GM18951 (cell line): Measurements from ENCODE around the gene ZFP91.

Experiments used
- POLR2A ChIP-seq: IDR thresholded peaks from 4 replicates; pipeline ENCODE4 v1.6.1; 2011; ENCODE audit warnings: mild to moderate bottlenecking; ENCODE audit not compliant: insufficient read length, insufficient read depth; ENCODE audit errors: extremely low read depth
- in situ Hi-C: fragments of 300-500 bp; cut with MboI; formaldehyde crosslinking; loops from one replicate; pipeline ENCODE4 v1.12.0; 2022; ENCODE audit warnings: low sequenced_read_pairs, mixed read lengths, inconsistent platforms; ENCODE audit not compliant: unreplicated experiment

ZFP91 gene

DNA sequence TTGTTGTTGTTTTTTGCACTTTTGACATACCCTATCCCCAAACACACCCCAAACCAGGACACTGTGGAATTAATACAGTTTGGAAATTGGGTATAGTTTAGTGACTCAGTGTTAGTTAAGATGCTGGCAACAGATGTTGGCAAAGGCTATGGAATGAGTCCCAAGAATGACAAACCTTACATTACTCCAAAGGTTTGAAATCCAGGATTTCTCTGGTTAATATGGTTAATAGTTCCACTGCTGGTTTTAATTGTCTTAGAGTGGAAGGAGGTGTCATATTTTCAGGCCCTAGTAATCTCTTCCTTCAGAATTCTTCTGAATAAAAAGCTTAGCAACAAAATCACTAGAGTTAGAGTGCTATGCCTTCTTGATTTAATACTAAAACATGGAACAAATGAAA is 4.0 kb upstream of the ZFP91 start:
- in situ Hi-C loops, result no loop called here
- no peak for TF ChIP-seq POLR2A

DNA sequence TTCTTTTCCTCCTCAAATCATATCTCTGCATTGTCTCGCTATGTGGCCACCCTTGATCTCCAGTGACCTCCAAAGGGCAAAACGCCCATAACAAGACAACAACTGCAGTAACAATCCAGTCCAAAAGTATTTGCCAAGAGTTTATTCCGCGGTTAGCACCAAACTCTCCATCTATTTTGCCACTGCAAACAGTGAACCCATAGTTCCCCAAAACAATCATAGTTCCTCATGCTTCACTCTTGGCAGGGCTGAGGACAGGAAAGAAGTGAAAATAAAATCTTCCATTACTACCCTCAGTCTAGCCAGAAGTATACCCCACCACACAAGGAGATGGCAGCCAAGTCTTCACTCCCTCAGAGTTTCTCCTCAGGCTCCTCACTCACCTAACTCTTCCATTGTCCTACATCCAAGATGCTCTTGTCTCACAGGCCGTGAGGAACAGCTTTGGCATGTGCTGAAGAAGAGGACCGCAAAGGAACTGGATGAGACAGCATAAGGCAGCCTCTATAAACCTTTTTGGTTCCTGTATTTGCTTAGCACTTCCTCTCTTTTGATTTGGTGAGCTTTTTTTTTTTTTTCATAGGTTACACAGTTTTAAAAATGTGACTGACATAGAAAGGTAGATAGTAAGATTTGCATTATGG is 3.4 kb upstream of the ZFP91 start, which contains the start of gene LPXN:
TSS of gene LPXN (minus strand) at position 480 of the 644 bp plus-strand sequence. CDS start at position 396, 84 bp downstream.
- peak; percentile 87 for TF ChIP-seq POLR2A
- in situ Hi-C loops, result no loop called here

DNA sequence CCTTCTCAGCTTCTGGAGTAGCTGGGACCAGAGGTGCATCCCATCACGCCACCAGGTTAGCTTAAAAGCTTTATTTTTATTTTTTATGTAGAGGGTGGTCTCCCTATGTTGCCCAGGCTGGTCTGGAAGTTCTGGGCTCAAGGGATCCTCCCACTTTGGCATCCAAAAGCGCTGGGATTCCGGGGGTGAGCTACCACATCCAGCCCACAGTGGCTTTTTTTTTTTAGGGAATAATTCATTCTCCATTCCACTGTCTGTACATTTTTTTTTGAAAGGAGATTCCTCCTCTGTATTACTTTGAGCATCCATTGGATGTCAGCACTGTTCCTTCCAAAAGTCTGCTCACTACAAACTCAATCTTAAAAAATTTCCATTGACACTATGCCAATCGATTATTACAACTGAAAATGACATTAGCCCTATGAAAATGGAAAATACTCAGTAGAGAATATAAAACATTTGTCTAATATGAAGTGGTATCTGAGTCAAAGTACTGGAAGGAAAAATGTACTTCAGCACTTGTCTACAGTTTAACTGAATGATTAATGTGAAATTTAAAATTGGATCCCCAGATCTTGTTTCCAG is 1.9 kb upstream of the ZFP91 start:
- TF ChIP-seq POLR2A, result no peak
- in situ Hi-C loops, result no loop called here

DNA sequence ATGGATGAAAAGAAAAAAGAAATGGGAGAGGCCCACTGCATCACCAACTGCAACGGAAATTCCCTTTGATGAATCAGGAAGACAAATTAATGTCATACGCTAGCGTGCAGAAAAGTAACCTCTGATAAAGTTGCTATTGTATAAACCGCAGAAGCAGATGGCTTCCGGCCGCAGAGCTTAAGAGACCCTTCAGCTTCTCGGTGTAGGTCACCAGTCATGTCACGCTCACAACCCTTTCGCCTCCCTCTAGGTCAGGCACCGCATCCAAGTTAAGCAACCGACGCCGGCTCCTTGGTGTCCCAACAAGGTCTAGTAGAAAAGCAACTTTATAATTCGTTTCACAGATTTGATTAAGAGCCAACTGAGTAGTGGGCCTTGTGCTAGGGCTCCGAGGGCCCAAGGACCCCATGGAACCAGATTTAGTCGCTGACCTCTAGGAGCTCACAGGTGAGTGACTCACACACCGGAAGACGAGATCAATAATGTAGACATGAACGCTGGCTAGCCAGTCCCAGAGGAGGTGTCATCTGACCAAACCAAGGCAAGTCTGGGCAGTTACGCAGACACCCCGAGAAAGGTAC is 1.2 kb upstream of the ZFP91 start:
- in situ Hi-C loops, result no loop called here
- peak; percentile 75 for TF ChIP-seq POLR2A

DNA sequence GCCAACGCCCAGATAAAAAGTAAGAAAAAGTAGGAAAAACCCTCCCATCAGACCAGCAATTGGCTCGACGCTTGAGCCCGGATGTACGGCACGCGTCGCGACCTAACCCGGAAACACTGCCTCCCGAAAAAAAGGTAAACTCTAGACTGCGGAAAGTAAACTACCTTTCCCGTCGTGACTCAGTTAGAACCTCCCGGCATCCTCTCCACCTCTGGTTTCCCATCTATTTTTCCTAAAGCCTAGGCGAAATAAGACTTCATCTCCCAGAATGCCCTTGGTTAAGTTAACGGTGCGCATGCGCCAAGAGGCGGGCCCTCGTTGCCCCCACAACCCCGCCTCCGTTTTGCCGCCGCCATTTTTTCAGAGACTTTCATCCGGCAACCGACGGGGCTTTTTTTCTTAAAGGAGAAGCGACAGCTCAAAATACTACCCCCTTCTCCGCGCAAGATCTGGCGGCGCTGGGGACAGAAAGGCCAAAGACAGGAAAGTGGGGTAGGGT is 678 bp upstream of the ZFP91 start:
- no peak for TF ChIP-seq POLR2A
- in situ Hi-C loops, result no loop called here

DNA sequence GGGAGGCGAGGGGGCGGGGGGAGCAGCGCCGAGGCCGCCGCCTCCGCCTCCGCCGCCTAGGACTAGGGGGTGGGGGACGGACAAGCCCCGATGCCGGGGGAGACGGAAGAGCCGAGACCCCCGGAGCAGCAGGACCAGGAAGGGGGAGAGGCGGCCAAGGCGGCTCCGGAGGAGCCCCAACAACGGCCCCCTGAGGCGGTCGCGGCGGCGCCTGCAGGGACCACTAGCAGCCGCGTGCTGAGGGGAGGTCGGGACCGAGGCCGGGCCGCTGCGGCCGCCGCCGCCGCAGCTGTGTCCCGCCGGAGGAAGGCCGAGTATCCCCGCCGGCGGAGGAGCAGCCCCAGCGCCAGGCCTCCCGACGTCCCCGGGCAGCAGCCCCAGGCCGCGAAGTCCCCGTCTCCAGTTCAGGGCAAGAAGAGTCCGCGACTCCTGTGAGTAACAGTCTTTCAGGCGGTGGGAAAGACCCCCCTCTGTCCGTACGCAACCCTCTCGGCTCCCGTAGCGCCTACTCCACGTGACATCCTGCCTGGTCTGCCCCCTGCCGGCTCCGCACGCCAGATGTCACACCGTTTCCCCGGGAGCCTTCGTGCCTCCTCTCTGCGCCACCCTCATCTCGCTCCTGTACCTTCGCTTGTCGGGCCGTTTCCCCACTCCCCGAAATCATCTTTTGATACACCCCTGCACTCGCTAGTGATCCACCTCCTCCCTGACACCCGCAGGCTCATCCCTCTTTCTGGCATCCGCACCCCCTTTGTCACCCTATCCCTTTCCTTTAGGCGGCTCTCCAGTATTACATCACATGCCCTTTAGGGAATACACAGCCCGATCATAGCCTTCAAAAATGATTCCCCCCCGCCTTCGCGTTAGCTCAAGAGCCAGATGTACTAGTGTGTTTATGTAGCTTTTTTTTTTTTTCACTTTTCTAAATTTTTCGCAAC is 598 bp downstream of the ZFP91 start:
- in situ Hi-C loops, result no loop called here
- peak; percentile 80 for TF ChIP-seq POLR2A

DNA sequence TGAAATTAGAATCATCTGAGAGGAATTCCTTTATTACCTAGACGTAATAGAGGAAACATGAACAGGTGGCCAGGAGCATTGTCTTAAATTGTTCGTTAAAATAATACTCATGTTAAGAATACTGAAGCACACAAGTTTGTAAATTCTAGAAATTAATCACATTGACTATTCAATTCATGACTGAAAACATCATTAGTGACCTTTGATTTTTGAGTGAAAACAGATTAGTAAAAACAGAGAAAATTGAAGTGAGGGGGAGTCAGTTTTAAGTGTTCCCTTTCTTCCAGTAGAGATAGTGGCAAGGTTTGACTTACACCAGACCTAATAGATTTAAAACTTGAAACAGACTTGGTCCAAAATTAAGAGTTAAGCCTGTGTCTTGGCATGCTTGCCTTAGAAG is 1.4 kb downstream of the ZFP91 start:
- TF ChIP-seq POLR2A, result no peak
- in situ Hi-C loops, result no loop called here

DNA sequence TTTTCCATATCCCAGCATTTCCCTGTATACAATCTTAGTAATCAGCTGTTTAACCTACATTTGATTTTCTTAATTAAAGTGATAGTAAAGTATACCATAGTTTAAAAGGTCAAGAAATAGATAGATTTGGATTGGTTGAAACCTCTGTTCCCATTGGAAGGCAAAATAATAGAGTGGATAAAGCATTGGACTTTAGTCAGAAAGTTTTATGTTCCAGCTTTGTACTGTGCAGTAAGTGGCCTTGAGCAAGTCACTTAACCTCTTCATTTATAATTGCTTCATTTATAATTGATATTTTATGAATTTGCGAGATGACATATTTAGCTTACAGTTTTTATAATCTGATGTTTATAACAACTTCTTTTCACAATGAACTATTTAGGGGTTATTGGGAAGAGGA is 3.6 kb downstream of the ZFP91 start:
- in situ Hi-C loops, result no loop called here
- TF ChIP-seq POLR2A, result no peak

DNA sequence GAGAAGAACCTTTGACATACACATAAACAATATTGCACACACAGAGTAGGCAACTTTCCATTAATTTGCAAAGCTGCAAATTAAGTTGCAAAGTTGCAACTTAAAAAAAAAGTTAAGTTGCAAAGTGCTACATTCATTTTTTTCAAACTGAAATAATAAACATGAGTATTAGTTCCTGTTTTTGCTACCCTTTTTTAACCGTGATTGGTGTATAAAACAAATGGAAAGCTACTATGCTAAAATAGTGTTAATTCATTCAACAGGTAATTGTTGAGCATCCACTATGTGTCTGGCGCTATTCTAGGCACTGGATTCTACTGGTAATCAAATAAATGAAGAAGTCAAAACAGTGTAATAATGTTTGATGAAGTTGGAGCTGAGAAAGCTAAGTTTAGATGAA is 8.1 kb downstream of the ZFP91 start:
- in situ Hi-C loops, result no loop called here
- no peak for TF ChIP-seq POLR2A

DNA sequence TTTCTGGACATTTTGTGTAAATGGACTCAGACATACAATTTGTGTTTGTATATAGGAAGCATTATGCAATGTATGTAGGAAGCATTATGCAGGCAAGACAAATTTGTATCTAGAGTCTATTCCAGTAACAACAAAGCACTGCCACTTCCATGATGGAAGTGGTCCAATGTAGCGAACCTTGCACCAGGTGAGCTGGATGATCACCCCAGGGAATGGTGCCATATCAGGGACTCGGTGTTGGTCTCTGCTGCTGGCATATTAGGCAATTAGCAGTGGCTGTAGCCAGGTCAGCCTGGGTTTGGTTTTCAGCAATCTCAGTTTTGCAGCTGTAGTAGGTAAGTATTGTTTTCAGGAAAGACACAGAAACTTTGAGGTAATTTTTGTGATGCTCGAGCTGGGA is 12.8 kb downstream of the ZFP91 start:
- in situ Hi-C loops, result no loop called here
- no peak for TF ChIP-seq POLR2A

DNA sequence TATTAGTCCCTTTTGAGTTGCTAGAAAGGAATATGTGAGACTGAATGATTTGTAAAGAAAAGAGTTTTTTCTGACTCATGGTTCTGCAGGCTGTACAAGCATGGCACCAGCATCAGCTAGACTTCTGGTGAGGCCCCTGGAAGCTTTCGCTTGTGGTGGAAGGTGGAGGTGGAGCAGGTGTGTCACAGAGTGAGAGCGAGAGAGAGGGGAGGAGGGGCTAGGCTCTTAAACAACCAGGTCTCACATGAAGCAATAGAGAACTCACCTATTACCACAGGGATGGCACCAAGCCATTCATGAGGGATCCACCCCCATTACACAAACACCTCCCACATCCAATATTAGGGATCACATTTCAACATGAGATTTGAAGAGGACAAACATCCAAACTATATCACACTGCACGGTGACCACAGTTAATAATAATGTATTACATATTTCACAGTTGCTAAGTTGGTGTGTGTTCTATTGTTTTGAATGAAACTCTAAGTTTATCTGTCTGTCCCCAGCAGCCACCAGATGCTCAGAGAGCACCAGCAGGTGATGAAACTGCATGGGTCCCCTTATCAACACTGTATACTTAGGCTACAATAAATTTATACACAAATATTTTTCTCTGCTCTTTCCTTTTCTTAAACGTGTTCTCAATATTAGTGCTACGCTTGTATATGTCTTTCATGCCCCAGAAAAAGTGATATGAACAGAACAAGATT is 14.1 kb downstream of the ZFP91 start:
- no peak for TF ChIP-seq POLR2A
- in situ Hi-C loops, result no loop called here

DNA sequence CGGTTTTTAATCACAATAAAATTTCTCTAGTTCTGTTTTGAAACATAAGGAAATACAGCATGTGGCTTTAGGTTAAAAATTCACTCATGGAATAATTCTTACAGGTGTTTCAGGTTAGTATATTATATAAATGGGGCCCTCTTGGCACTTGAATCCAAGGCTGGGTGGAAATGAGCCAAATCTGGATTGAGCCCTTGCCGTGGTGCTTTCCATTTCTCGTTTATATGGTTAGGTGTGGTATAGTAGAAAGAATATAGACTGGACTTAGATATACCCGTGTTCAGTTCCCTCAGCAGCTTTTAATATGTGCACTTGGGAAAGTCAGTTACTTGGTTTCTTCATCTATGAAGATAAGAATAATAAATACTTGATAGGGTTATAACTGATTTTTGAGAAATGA is 16.0 kb downstream of the ZFP91 start:
- in situ Hi-C loops, result no loop called here

More for the DNA sequence above, 16.0 kb downstream of the ZFP91 start:
- no peak for TF ChIP-seq POLR2A
